ENCODE measurements around the gene PPP1R16B. TPM values are rescaled to one million over a fixed set of nuclear protein-coding genes. Genes with fewer than 3 reads are reported as not detected.

Gene PPP1R16B
- total and polyA plus RNA-seq, 2 of the 8 experiments (the other 6 are each of a cell fraction or from before 2014, with no cell fraction given): 2.6 to 8.9 TPM

DNA sequence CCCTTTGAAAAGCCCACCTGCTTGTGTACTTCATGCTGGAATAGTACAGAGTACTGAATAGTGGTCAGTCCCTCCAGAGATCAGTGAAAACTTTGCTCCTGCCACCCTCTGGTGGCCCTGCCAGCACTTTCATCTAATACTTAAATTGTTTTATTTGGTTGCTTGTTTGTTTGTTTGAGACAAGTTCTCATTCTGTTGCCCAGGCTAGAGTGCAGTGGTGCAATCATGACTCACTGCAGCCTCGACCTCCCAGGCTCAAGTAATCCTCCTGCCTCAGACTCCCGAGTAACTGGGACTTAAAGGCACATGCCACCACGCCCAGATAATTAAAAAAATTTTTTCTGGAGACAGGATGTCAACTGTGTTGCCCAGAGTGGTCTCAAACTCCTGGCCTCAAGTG lies 129.8 kb downstream of the PPP1R16B start:
- Histone ChIP-seq H3K4me2 (ENCODE audit: insufficient read depth in 1 of 2, low read depth in 2 of 2, low read length in 2 of 2) (no peak overlapping the region), H3K56ac (replicated peaks; ENCODE audit: insufficient read length, low read depth, low read length) (no peak overlapping the region), H3K9me3 (ENCODE audit: insufficient read depth in 2 of 2, low read depth in 1 of 2, low read length in 1 of 2) (no peaks in the 10 kb centered on the region), H3K79me2 (ENCODE audit: control insufficient read depth in 1 of 2, insufficient read depth in 2 of 2, low read length in 2 of 2) (peaks cover 39 to 99% of the 10 kb centered on the region in 2 experiments), H4K20me1 (replicated peaks in 1 of 2; ENCODE audit: control insufficient read depth in 1 of 2, insufficient read depth in 2 of 2, low read length in 2 of 2) (peaks cover 22 to 30% of the 10 kb centered on the region in 2 experiments), H3K9ac (replicated peaks in 1 of 4; ENCODE audit: extremely low read depth in 1 of 4, low read depth in 3 of 4, low read length in 3 of 4) (no peak overlapping the region), H3K27ac (ENCODE audit: low read depth, low read length) (no peak overlapping the region), H3K4me3 (ENCODE audit: extremely low read depth in 1 of 4, insufficient read depth in 2 of 4, low read depth in 3 of 4, low read length in 4 of 4) (no peak overlapping the region), H3K79me1 (ENCODE audit: low read depth, low read length) (peaks cover 33% of the 10 kb centered on the region), H2BK120ac (replicated peaks; ENCODE audit: low read depth, low read length) (no peak overlapping the region), H4K8ac (ENCODE audit: extremely low read depth, insufficient read depth, low read length) (no peak overlapping the region), H4K91ac (replicated peaks; ENCODE audit: insufficient read length, low read length) (no peak overlapping the region), H3K23ac (ENCODE audit: insufficient read length) (no peak overlapping the region), H3K23me2 (ENCODE audit: low read depth, low read length) (no peaks in the 10 kb centered on the region), H3K14ac (ENCODE audit: insufficient read length) (no peak overlapping the region), H3K36me3 (ENCODE audit: control insufficient read depth in 2 of 4, insufficient read depth in 4 of 4, low read length in 3 of 4) (peaks cover 2 to 18% (median 6%) of the 10 kb centered on the region in 4 experiments; a peak in 4 of 8 replicates), H2BK15ac (ENCODE audit: low read length) (no peak overlapping the region), H3K4ac (replicated peaks; ENCODE audit: insufficient read length, low read depth, low read length) (no peak overlapping the region), H2BK20ac (ENCODE audit: low read length) (no peak overlapping the region), H2BK12ac (ENCODE audit: low read depth, low read length) (no peak overlapping the region), H2AFZ (ENCODE audit: low read length) (no peak overlapping the region), H3K27me3 (replicated peaks in 1 of 4; ENCODE audit: control insufficient read depth in 3 of 4, extremely low read depth in 1 of 4, insufficient read depth in 3 of 4, low read length in 3 of 4) (no peaks in the 10 kb centered on the region), H3K4me1 (replicated peaks in 1 of 4; ENCODE audit: control insufficient read depth in 3 of 4, insufficient read depth in 4 of 4, low read length in 3 of 4) (peaks cover 0 to 6% (median 2%) of the 10 kb centered on the region in 4 experiments; a peak in 4 of 7 replicates), H2BK5ac (ENCODE audit: low read depth, low read length) (no peak overlapping the region), H3K18ac (ENCODE audit: extremely low read depth, low read length) (no peak overlapping the region), H4K5ac (ENCODE audit: insufficient read length, low read depth, low read length) (no peak overlapping the region), H2AK5ac (ENCODE audit: low read depth, low read length) (no peak overlapping the region)
- FAIRE-seq (no peak), DNase-seq (ENCODE audit: low read depth in 1 of 2, low spot score in 2 of 2) (no peak)
- ChIA-PET POLR2A (ENCODE audit: partially characterized antibody) (interaction anchor here (7.9 kb wide), 1 partner anchor 7 kb away, joined by 57 read pairs; the partner anchor contains the start of gene FAM83D), CTCF (ENCODE audit: partially characterized antibody) (interaction anchor here (1.2 kb wide), 1 partner anchor 13 kb away, joined by 3 read pairs; no protein-coding TSS in a partner anchor)
- TF ChIP-seq, protein P1, sequence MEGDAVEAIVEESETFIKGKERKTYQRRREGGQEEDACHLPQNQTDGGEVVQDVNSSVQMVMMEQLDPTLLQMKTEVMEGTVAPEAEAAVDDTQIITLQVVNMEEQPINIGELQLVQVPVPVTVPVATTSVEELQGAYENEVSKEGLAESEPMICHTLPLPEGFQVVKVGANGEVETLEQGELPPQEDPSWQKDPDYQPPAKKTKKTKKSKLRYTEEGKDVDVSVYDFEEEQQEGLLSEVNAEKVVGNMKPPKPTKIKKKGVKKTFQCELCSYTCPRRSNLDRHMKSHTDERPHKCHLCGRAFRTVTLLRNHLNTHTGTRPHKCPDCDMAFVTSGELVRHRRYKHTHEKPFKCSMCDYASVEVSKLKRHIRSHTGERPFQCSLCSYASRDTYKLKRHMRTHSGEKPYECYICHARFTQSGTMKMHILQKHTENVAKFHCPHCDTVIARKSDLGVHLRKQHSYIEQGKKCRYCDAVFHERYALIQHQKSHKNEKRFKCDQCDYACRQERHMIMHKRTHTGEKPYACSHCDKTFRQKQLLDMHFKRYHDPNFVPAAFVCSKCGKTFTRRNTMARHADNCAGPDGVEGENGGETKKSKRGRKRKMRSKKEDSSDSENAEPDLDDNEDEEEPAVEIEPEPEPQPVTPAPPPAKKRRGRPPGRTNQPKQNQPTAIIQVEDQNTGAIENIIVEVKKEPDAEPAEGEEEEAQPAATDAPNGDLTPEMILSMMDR (IDR thresholded peaks at IDR 0.05; ENCODE audit: control extremely low read depth in 1 of 3, insufficient read depth in 1 of 3, low read depth in 1 of 3, low read length in 3 of 3): peak in 1 of 3 experiments; percentile 14; a peak in 1 of 4 replicates
- TF ChIP-seq GABPA (IDR thresholded peaks at IDR 0.05; ENCODE audit: borderline replicate concordance, insufficient read depth, low read length): no peak
- peak in 1 of 2 experiments; percentile 39; a peak in 2 of 4 replicates for TF ChIP-seq RAD21 (IDR thresholded peaks at IDR 0.05 in 1 of 2, conservative IDR thresholded peaks at IDR 0.05 in 1 of 2; ENCODE audit: low read depth in 2 of 2, low read length in 2 of 2)
- TF ChIP-seq ZNF274 (IDR thresholded peaks at IDR 0.05; ENCODE audit: borderline replicate concordance, extremely low read depth, low read length): no peak
- TF ChIP-seq SIX5 (IDR thresholded peaks at IDR 0.05; ENCODE audit: low read depth, low read length): no peak
- WGBS, 2 experiments (ENCODE audit: extremely low coverage in 1 of 2, insufficient coverage in 1 of 2, insufficient read length in 1 of 2, insufficient replicate concordance in 2 of 2, low coverage in 1 of 2, low lambda C conversion rate in 2 of 2, missing lambda C conversion rate in 1 of 2): 95% methylated on average over 3 of the region's 3 CpGs; no CpG with 5 or more reads in 1 of the 2 experiments
